Kidney epithelial cell (primary cell): Measurements from ENCODE around the gene ELK3. TPM values are rescaled to one million over a fixed set of nuclear protein-coding genes. Genes with fewer than 3 reads are reported as not detected.

Experiments used
- DNase-seq: peaks from one replicate; pipeline ENCODE4 v3.0.0-alpha.2; 2010; ENCODE audit warnings: low read depth
- H3K27me3 ChIP-seq: 2 replicates; pipeline ENCODE4 v1.6.0; 2011; ENCODE audit warnings: low read length; ENCODE audit not compliant: control insufficient read depth, insufficient read depth
- H3K36me3 ChIP-seq: 2 replicates; pipeline ENCODE4 v1.5.1; 2011; ENCODE audit warnings: low read length; ENCODE audit not compliant: control insufficient read depth, insufficient read depth
- H3K4me3 ChIP-seq: 2 replicates; pipeline ENCODE4 v1.5.1; 2011; ENCODE audit warnings: low read depth, mild to moderate bottlenecking, control low read depth, low read length
- CTCF ChIP-seq: IDR thresholded peaks from 2 replicates; pipeline ENCODE4 v1.5.1; 2011; ENCODE audit warnings: mild to moderate bottlenecking, moderate library complexity, low read length, control low read depth, inconsistent platforms; ENCODE audit not compliant: insufficient read depth, poor library complexity, severe bottlenecking
- total RNA-seq: library from RNA; depleted of rRNA; stranded (reverse); fragments of >200 nt; gene quantifications from 2 replicates; pipeline ENCODE4 v1.2.3, GENCODE V29; 2015

Gene ELK3
- total RNA-seq, 1 donor from 2014 or later: 63.5 TPM

- no peak for TF ChIP-seq CTCF
- no peak for DNase-seq
- Histone ChIP-seq H3K27me3 (no peaks in the 10 kb centered on the region), H3K36me3 (no peaks in the 10 kb centered on the region), H3K4me3 (no peak overlapping the region)
Measured at GRCh38 chr12:96189781-96190180, 4.4 kb upstream of the ELK3 start.

GRCh38 chr12:96190413-96191108 is 3.6 kb upstream of the ELK3 start:
- Histone ChIP-seq H3K4me3 (no peak overlapping the region), H3K27me3 (no peaks in the 10 kb centered on the region), H3K36me3 (no peaks in the 10 kb centered on the region)
- no peak for TF ChIP-seq CTCF
- no peak for DNase-seq

DNA sequence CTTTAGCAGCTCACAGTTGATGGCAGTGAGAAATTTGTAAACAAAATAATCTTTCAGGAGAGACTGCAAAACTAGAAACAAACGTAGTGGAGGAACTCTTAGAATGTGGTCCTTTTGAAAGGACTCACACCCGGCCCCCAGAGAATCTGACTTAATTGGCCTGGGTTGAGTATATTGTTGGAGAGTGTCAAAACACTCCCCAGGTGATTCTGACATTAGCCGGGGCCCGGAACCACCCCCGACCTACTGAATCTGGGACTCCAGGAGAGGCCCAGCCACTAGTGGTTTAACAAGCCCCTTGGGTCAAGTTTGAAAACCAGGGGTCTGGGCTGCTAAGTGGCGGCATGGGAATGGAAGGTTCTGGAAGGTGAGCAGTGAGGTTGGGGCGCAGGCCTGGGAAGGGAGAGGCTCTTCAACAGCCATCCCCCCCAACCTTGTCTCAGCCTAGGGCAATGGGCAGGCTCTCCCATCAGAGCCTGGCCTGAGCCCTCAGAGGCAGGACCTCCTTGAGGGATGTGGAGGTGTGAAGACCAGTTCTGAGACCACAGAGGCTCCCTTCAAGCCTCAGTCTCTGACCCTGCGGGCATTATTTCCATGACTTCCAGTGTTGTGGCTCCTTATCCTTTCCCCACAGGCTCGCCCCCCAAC is 1.1 kb upstream of the ELK3 start:
- no peak for DNase-seq
- no peak for TF ChIP-seq CTCF
- no peak overlapping the region for H3K4me3 ChIP-seq
- no peaks in the 10 kb centered on the region for H3K36me3 ChIP-seq
- H3K27me3 ChIP-seq: no peaks in the 10 kb centered on the region

- no peak for TF ChIP-seq CTCF
Measured at GRCh38 chr12:96194576-96194889, 358 bp downstream of the ELK3 start.

GRCh38 chr12:96194971-96195844 is 1.0 kb downstream of the ELK3 start:
- H3K27me3 ChIP-seq: no peaks in the 10 kb centered on the region
- no peak for TF ChIP-seq CTCF
- peak overlapping the region; percentile 97 for H3K4me3 ChIP-seq
- no peaks in the 10 kb centered on the region for H3K36me3 ChIP-seq
- no peak for DNase-seq

More at GRCh38 chr12:96194576-96194889, 358 bp downstream of the ELK3 start:
- no peak for DNase-seq
- Histone ChIP-seq H3K27me3 (no peaks in the 10 kb centered on the region), H3K36me3 (no peaks in the 10 kb centered on the region), H3K4me3 (peak overlapping the region; percentile 97)
